ENCODE results near the gene ZNF385B. TPM values are rescaled to one million over a fixed set of nuclear protein-coding genes. Genes with fewer than 3 reads are reported as not detected.
A peak's percentile ranks its signal among the peaks of the same experiment; 100 is the strongest.

The ZNF385B gene
- total RNA-seq, 4 donors from 2014 or later = 9.7 to 24.9 (median 11.4) TPM

DNA sequence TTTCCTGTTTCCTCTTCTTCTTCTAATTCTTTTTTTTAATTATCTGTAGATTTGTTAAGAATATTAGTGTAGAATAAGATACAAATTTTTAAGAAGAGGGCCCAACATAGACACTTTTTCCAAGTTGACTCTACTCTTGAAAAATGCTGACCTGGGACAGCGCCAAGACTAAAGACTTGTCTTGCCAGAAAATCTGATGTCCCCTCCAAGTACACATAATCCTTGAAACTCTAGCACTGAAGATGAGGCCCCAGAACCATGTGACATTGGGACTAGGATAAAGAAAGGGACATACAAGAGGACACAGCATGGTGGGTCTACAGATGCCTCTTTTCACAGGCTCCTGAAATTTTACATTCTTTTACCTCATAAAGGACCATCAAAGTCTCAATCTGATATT, 325.2 kb downstream of the ZNF385B start:
- Histone ChIP-seq H3K27me3 (no peaks in the 10 kb centered on the region), H3K9me3 (no peaks in the 10 kb centered on the region), H3K36me3 (no peaks in the 10 kb centered on the region), H3K4me3 (no peak overlapping the region), H3K27ac (peak overlapping the region; percentile 46 to 67 (median 64)), H3K4me1 (peaks cover 11 to 23% of the 10 kb centered on the region in 2 donors)
- in situ Hi-C loops (cut with MboI; ENCODE audit: low sequenced_read_pairs in 4 of 4) (no loop called here), intact Hi-C loops (cut with DNase I; ENCODE audit: low total_unique reads) (no loop called here)
- DNase-seq (peak; percentile 18 to 69), ATAC-seq (peak; percentile 73 to 83)
- no peak for TF ChIP-seq POLR2A (IDR thresholded peaks at IDR 0.05)
- TF ChIP-seq, protein P1, sequence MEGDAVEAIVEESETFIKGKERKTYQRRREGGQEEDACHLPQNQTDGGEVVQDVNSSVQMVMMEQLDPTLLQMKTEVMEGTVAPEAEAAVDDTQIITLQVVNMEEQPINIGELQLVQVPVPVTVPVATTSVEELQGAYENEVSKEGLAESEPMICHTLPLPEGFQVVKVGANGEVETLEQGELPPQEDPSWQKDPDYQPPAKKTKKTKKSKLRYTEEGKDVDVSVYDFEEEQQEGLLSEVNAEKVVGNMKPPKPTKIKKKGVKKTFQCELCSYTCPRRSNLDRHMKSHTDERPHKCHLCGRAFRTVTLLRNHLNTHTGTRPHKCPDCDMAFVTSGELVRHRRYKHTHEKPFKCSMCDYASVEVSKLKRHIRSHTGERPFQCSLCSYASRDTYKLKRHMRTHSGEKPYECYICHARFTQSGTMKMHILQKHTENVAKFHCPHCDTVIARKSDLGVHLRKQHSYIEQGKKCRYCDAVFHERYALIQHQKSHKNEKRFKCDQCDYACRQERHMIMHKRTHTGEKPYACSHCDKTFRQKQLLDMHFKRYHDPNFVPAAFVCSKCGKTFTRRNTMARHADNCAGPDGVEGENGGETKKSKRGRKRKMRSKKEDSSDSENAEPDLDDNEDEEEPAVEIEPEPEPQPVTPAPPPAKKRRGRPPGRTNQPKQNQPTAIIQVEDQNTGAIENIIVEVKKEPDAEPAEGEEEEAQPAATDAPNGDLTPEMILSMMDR (IDR thresholded peaks at IDR 0.05 in 4 of 5, conservative IDR thresholded peaks at IDR 0.05 in 1 of 5) = no peak

DNA sequence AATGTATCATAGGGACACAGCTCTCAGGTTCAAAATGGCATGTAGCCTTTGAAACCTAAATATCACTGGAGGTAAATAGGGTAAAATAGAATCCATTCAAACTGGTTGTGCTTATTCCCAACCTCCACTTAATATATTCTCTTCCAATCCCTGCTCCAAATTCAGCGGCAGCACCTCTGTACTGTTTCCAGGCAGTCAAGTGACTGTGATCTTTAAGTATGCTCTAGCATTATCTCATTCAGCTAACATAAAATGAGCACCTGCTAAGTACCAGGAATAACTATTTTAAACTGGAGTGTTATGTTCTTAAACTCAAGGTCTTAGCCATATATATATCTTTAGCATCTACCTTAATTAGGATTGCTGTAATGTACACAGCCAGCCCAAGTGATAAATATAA, 327.5 kb downstream of the ZNF385B start:
- Histone ChIP-seq H3K9me3 (no peaks in the 10 kb centered on the region), H3K27ac (peak overlapping the region; percentile 46 to 67 (median 64)), H3K27me3 (no peaks in the 10 kb centered on the region), H3K4me3 (no peak overlapping the region), H3K4me1 (peaks cover 11 to 28% of the 10 kb centered on the region in 2 donors), H3K36me3 (no peaks in the 10 kb centered on the region)
- DNase-seq (no peak), ATAC-seq (no peak)
- intact Hi-C loops (cut with DNase I; ENCODE audit: low total_unique reads) (no loop called here), in situ Hi-C loops (cut with MboI; ENCODE audit: low sequenced_read_pairs in 4 of 4) (no loop called here)
- no peak for TF ChIP-seq POLR2A (IDR thresholded peaks at IDR 0.05)
- TF ChIP-seq, protein P1 (IDR thresholded peaks at IDR 0.05 in 4 of 5, conservative IDR thresholded peaks at IDR 0.05 in 1 of 5) = no peak

DNA sequence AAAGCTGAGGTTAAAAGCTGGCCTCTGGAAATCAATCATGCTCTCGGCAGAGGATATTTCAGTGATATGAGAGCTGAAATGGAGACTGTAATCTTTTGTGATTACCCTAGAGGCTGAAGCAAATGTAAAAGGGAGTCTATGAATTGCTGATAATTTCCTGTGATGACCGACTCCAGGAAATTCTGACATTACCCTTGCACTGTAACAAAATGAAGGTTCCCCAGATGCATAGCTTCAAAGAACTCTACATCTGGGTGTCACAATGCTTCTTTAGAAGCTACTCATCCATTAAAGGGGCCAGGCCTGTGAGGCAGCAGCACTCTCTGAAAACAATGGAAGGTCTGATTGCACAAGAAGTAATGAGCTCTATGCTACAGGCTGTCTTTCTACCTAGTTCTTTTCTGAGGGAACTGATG, 328.5 kb downstream of the ZNF385B start:
- DNase-seq (no peak), ATAC-seq (no peak)
- no peak overlapping the region for H3K4me3 ChIP-seq
- no peaks in the 10 kb centered on the region for H3K36me3 ChIP-seq
- H3K4me1 ChIP-seq = peaks cover 11 to 33% of the 10 kb centered on the region in 2 donors
- TF ChIP-seq, protein P1 (IDR thresholded peaks at IDR 0.05 in 4 of 5, conservative IDR thresholded peaks at IDR 0.05 in 1 of 5) = no peak
- TF ChIP-seq POLR2A (IDR thresholded peaks at IDR 0.05) = no peak
- H3K27me3 ChIP-seq = no peaks in the 10 kb centered on the region
- peak overlapping the region; percentile 16 to 61 (median 34) for H3K27ac ChIP-seq
- in situ Hi-C loops (cut with MboI; ENCODE audit: low sequenced_read_pairs in 4 of 4) = no loop called here
- intact Hi-C loops (cut with DNase I; ENCODE audit: low total_unique reads) = no loop called here
- H3K9me3 ChIP-seq = no peaks in the 10 kb centered on the region

DNA sequence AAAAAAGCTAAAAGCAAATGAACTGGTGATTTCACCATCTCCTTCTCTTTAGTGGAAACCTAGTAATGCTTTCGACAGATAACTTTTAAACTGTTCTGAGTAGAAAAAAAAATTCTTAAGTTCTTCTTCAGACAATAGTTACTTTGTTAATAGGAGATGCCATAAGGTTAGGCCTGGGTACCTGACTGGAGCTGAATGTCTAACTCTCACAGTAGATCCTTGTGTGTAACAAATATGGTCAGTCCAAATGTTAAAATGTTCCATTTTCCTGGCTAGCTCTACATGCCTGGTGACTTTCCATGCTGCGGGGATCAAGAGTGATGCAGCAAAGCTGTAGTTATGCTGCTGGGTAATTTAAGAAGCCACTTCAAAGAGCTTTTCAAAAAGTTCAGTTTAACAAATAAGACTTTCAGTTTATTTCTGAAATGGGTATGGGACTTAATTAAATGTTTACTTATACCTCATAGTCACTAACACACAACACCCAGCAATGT, 332.8 kb downstream of the ZNF385B start:
- Histone ChIP-seq H3K4me3 (no peak overlapping the region), H3K4me1 (peaks cover 4 to 19% of the 10 kb centered on the region in 2 donors), H3K9me3 (no peaks in the 10 kb centered on the region), H3K27me3 (no peaks in the 10 kb centered on the region), H3K27ac (peak overlapping the region; percentile 47 to 65 (median 58)), H3K36me3 (no peaks in the 10 kb centered on the region)
- no peak for DNase-seq
- intact Hi-C loops (cut with DNase I; ENCODE audit: low total_unique reads) (no loop called here), in situ Hi-C loops (cut with MboI; ENCODE audit: low sequenced_read_pairs in 4 of 4) (no loop called here)
- TF ChIP-seq, protein P1 (IDR thresholded peaks at IDR 0.05 in 4 of 5, conservative IDR thresholded peaks at IDR 0.05 in 1 of 5) = no peak
- no peak for TF ChIP-seq POLR2A (IDR thresholded peaks at IDR 0.05)
- ATAC-seq = peak; percentile 54 to 57

DNA sequence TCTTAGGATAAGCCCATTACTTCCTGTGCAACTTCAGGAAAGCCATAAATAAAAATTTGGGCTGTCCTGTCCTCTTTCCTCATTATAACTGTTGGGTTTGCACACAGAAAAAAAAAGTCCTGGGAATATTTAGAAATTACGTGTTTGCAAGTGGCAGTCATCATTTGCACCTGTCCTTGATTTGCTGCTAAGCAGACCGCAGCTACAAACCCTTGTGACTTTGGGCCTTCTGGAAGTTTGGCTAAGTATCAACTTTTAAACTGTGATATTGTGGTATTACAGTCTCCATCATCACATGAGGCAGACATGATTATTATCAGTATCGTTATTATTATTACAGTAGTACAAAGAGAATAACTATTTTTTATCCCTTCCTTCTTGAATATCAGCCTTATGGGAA, 336.1 kb downstream of the ZNF385B start:
- in situ Hi-C loops (cut with MboI; ENCODE audit: low sequenced_read_pairs in 4 of 4) = no loop called here

More for the DNA sequence above, 336.1 kb downstream of the ZNF385B start:
- peak overlapping the region; percentile 35 to 68 (median 44) for H3K27ac ChIP-seq
- ATAC-seq (peak; percentile 84 to 89), DNase-seq (peak in 1 of 2 donors; percentile 26)
- H3K9me3 ChIP-seq = no peaks in the 10 kb centered on the region
- no peaks in the 10 kb centered on the region for H3K36me3 ChIP-seq
- H3K27me3 ChIP-seq = no peaks in the 10 kb centered on the region
- H3K4me3 ChIP-seq = no peak overlapping the region
- H3K4me1 ChIP-seq = peaks cover 9 to 19% of the 10 kb centered on the region in 2 donors
- intact Hi-C loops (cut with DNase I; ENCODE audit: low total_unique reads) = no loop called here
- TF ChIP-seq POLR2A (IDR thresholded peaks at IDR 0.05) = no peak
- TF ChIP-seq, protein P1 (IDR thresholded peaks at IDR 0.05 in 4 of 5, conservative IDR thresholded peaks at IDR 0.05 in 1 of 5) = no peak
